ENCODE data around the gene ZYG11A. TPM values are rescaled to one million over a fixed set of nuclear protein-coding genes. Genes with fewer than 3 reads are reported as not detected.

The ZYG11A gene
- total RNA-seq, 1 experiment from 2014 or later, result 0.36 TPM

GRCh38 chr1:52919051-52919722 lies 76.6 kb downstream of the ZYG11A start:
- H3K36me3 ChIP-seq (ENCODE audit: control insufficient read depth, insufficient read depth, low read length), result no peaks in the 10 kb centered on the region
- no peaks in the 10 kb centered on the region for H3K9me3 ChIP-seq (ENCODE audit: control insufficient read depth, insufficient read depth, low read depth, low read length)
- H3K27ac ChIP-seq (ENCODE audit: low read length), result no peak overlapping the region
- no peaks in the 10 kb centered on the region for H3K27me3 ChIP-seq (ENCODE audit: control insufficient read depth, insufficient read depth, low read length)
- 0 out of 2 replicates have a peak, but pooled peaks cover 2% of the 10 kb centered on the region for H3K4me1 ChIP-seq (ENCODE audit: control insufficient read depth, insufficient read depth, low read length)
- BruUV-seq (replicated peaks), result no TSS peak
- DNase-seq (ENCODE audit: low read depth, low spot score) (no peak), ATAC-seq (no peak)
- no peak overlapping the region for H3K4me3 ChIP-seq (ENCODE audit: low read depth in 2 of 2, low read length in 2 of 2)
- intact Hi-C loops (cut with micrococcal nuclease; ENCODE audit: unreplicated experiment), result no loop called here
- in situ Hi-C loops (cut with HindIII; ENCODE audit: low pct_unique_long_range_greater_than_20kb, low sequenced_read_pairs), result no loop called here
- ChIA-PET POLR2A (no interaction called here), CTCF (interaction anchor here (1.3 kb wide), 1 partner anchor 267 kb away, joined by 3 read pairs; no protein-coding TSS in a partner anchor)
- no peak for TF ChIP-seq POLR2AphosphoS5 (IDR thresholded peaks at IDR 0.05; ENCODE audit: low read depth, low read length)
- TF ChIP-seq TCF7L2 (IDR thresholded peaks at IDR 0.05; ENCODE audit: low read depth, low read length), result no peak
- TF ChIP-seq CTCF (IDR thresholded peaks at IDR 0.05), result no peak
- no peak for TF ChIP-seq REST (IDR thresholded peaks at IDR 0.05; ENCODE audit: insufficient read depth in 1 of 2, low read depth in 2 of 2, low read length in 1 of 2)
- TF ChIP-seq SIN3A (IDR thresholded peaks at IDR 0.05; ENCODE audit: borderline replicate concordance, insufficient read depth, low read depth, low read length), result no peak

GRCh38 chr1:52919723-52920483 lies 77.3 kb downstream of the ZYG11A start:
- ATAC-seq, result no peak
- ChIA-PET POLR2A (no interaction called here), CTCF (interaction anchor here (1.3 kb wide), 1 partner anchor 266 kb away, joined by 3 read pairs; no protein-coding TSS in a partner anchor)
- Histone ChIP-seq H3K4me1 (ENCODE audit: control insufficient read depth, insufficient read depth, low read length) (0 out of 2 replicates have a peak, but pooled peaks cover 2% of the 10 kb centered on the region), H3K9me3 (ENCODE audit: control insufficient read depth, insufficient read depth, low read depth, low read length) (no peaks in the 10 kb centered on the region), H3K36me3 (ENCODE audit: control insufficient read depth, insufficient read depth, low read length) (no peaks in the 10 kb centered on the region), H3K27me3 (ENCODE audit: control insufficient read depth, insufficient read depth, low read length) (no peaks in the 10 kb centered on the region), H3K27ac (ENCODE audit: low read length) (no peak overlapping the region), H3K4me3 (ENCODE audit: low read depth in 2 of 2, low read length in 2 of 2) (no peak overlapping the region)
- in situ Hi-C loops (cut with HindIII; ENCODE audit: low pct_unique_long_range_greater_than_20kb, low sequenced_read_pairs), result no loop called here
- TSS peak; percentile 43 for BruUV-seq (replicated peaks)
- intact Hi-C loops (cut with micrococcal nuclease; ENCODE audit: unreplicated experiment), result loop anchor here (10.0 kb wide), 1 partner anchor 255 kb away; no protein-coding TSS in a partner anchor
- TF ChIP-seq SIN3A (IDR thresholded peaks at IDR 0.05; ENCODE audit: borderline replicate concordance, insufficient read depth, low read depth, low read length), result no peak
- TF ChIP-seq CTCF (IDR thresholded peaks at IDR 0.05), result no peak
- TF ChIP-seq POLR2AphosphoS5 (IDR thresholded peaks at IDR 0.05; ENCODE audit: low read depth, low read length), result no peak
- no peak for TF ChIP-seq TCF7L2 (IDR thresholded peaks at IDR 0.05; ENCODE audit: low read depth, low read length)
- no peak for TF ChIP-seq REST (IDR thresholded peaks at IDR 0.05; ENCODE audit: insufficient read depth in 1 of 2, low read depth in 2 of 2, low read length in 1 of 2)
- DNase-seq (ENCODE audit: low read depth, low spot score), result no peak

Data from Panc1 (cell line).